ENCODE data around the gene ICAM1. TPM values are rescaled to one million over a fixed set of nuclear protein-coding genes. Genes with fewer than 3 reads are reported as not detected.

ICAM1 gene
- total RNA-seq, 1 experiment from 2014 or later = 136 TPM

DNA sequence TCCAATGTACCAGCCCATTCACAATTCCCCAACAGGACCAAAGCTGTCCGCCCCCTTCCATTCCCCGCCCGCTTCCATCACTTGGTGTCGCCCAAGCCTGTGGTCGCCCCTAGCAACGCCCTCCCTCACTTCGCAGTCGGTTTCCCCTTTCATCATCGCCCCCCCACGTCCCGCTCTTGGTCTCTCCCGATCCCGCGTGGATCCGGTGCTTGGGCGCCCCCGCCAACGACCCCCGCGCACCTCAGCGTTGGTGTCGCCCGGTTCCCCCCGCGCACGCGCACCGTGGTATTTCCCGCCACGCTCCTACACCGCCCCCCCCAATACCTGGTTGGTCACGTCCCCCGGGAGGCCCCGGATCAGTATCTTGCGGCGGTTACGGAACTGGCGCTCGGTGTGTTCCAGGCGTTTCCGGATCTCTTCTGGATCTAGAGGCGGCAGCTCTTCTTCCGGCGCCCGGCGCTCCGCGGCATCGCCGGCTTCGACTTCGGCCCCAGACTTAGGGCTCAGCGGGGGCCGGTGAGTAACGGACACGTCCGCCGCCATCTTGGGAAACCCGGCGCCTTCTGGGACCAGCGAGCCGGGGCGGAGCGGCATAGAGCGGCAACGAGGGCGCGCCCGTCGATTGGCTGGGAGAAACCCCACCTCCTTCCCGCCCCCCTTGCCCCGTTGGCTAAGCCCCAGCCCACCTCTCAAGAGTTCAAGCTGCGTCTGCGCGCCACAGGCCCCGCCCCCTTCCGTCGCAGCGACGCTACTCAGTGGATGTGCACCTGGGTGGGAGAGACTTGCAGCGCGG is 62.2 kb downstream of the ICAM1 start, which contains the start of gene RAVER1:
TSS of gene RAVER1 (minus strand) at position 565 of the 793 bp plus-strand sequence. CDS start at position 543, 22 bp downstream.
- peaks cover 10% of the 10 kb centered on the region for H3K4me1 ChIP-seq (ENCODE audit: control insufficient read depth, insufficient read depth, low read length)
- no TSS peak for BruUV-seq (replicated peaks)
- H3K27me3 ChIP-seq (ENCODE audit: control insufficient read depth, insufficient read depth, low read length) = no peaks in the 10 kb centered on the region
- in situ Hi-C loops (cut with HindIII; ENCODE audit: low pct_unique_long_range_greater_than_20kb, low sequenced_read_pairs) (no loop called here), intact Hi-C loops (cut with micrococcal nuclease; ENCODE audit: unreplicated experiment) (no loop called here)
- ATAC-seq = peak; percentile 89
- peaks cover 7% of the 10 kb centered on the region for H3K36me3 ChIP-seq (ENCODE audit: control insufficient read depth, insufficient read depth, low read length)
- POLR2A ChIA-PET = interaction anchor here (0.6 to 1.5 kb wide), 3 partner anchors 33 to 62 kb away, joined by 3 to 13 read pairs (median 6); partner anchors contain the start of genes ICAM1 and TYK2
- no peaks in the 10 kb centered on the region for H3K9me3 ChIP-seq (ENCODE audit: control insufficient read depth, insufficient read depth, low read depth, low read length)
- CTCF ChIA-PET = interaction anchor here (0.6 to 1.2 kb wide), 3 partner anchors 56 to 525 kb away, joined by 3 to 8 read pairs (median 4); no protein-coding TSS in a partner anchor
- TF ChIP-seq, protein P1, sequence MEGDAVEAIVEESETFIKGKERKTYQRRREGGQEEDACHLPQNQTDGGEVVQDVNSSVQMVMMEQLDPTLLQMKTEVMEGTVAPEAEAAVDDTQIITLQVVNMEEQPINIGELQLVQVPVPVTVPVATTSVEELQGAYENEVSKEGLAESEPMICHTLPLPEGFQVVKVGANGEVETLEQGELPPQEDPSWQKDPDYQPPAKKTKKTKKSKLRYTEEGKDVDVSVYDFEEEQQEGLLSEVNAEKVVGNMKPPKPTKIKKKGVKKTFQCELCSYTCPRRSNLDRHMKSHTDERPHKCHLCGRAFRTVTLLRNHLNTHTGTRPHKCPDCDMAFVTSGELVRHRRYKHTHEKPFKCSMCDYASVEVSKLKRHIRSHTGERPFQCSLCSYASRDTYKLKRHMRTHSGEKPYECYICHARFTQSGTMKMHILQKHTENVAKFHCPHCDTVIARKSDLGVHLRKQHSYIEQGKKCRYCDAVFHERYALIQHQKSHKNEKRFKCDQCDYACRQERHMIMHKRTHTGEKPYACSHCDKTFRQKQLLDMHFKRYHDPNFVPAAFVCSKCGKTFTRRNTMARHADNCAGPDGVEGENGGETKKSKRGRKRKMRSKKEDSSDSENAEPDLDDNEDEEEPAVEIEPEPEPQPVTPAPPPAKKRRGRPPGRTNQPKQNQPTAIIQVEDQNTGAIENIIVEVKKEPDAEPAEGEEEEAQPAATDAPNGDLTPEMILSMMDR (IDR thresholded peaks at IDR 0.05) = no peak
- peak; percentile 89 for TF ChIP-seq TCF7L2 (IDR thresholded peaks at IDR 0.05; ENCODE audit: low read depth, low read length)
- TF ChIP-seq POLR2AphosphoS5 (IDR thresholded peaks at IDR 0.05; ENCODE audit: low read depth, low read length) = peak; percentile 89
- H3K27ac ChIP-seq (ENCODE audit: low read length) = peak within 1 kb of the TSS; percentile 87
- DNase-seq (ENCODE audit: low read depth, low spot score) = peak; percentile 62
- H3K4me3 ChIP-seq (ENCODE audit: low read depth in 2 of 2, low read length in 2 of 2) = peak within 1 kb of the TSS; percentile 78 to 86

DNA sequence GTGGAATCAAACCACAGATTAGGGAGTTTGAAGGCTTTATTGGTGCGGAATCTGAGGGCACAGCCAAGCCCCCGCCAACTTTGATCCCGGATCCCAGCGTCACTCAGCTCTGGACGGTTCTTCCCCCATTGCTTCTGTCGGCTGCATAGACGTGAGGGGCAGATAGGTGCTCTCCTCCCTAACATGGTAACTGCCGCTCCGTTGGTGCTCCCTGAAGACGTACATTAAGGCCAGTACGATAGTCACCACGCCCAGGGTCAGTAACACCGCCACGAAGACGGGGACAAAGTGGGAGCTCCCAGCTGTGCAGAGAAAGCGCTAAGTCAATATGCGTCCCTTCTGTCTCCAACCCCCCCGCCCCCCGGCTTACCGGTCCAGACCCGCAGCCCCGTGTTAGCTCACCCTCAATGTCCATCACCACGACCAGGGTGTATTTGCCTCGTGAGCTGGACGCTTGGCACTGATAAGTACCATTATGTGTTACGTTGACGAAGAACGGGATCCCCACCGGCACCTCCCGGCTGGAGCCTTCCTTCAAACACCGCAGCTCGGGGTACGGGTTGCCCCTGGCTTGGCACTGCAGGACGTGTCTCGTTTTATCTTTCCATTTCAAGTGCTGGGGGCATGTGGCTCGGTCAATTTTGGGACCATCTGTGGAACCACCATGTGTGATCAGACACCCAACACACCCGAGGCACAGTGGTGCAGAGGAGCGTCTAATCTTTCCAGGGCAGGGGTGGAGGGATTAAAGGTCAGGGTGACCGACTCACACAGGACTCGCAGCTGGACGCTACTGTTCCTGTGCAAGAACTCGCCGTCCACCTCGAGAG is 63.1 kb downstream of the ICAM1 start:
- TF ChIP-seq, protein P2, sequence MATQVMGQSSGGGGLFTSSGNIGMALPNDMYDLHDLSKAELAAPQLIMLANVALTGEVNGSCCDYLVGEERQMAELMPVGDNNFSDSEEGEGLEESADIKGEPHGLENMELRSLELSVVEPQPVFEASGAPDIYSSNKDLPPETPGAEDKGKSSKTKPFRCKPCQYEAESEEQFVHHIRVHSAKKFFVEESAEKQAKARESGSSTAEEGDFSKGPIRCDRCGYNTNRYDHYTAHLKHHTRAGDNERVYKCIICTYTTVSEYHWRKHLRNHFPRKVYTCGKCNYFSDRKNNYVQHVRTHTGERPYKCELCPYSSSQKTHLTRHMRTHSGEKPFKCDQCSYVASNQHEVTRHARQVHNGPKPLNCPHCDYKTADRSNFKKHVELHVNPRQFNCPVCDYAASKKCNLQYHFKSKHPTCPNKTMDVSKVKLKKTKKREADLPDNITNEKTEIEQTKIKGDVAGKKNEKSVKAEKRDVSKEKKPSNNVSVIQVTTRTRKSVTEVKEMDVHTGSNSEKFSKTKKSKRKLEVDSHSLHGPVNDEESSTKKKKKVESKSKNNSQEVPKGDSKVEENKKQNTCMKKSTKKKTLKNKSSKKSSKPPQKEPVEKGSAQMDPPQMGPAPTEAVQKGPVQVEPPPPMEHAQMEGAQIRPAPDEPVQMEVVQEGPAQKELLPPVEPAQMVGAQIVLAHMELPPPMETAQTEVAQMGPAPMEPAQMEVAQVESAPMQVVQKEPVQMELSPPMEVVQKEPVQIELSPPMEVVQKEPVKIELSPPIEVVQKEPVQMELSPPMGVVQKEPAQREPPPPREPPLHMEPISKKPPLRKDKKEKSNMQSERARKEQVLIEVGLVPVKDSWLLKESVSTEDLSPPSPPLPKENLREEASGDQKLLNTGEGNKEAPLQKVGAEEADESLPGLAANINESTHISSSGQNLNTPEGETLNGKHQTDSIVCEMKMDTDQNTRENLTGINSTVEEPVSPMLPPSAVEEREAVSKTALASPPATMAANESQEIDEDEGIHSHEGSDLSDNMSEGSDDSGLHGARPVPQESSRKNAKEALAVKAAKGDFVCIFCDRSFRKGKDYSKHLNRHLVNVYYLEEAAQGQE (IDR thresholded peaks at IDR 0.05; ENCODE audit: insufficient read depth in 1 of 2, low read depth in 2 of 2, low read length in 1 of 2) = no peak
- TF ChIP-seq POLR2AphosphoS5 (IDR thresholded peaks at IDR 0.05; ENCODE audit: low read depth, low read length) (no peak), TCF7L2 (IDR thresholded peaks at IDR 0.05; ENCODE audit: low read depth, low read length) (no peak), SIN3A (IDR thresholded peaks at IDR 0.05; ENCODE audit: borderline replicate concordance, insufficient read depth, low read depth, low read length) (no peak)
- TF ChIP-seq, protein P1 (IDR thresholded peaks at IDR 0.05) = no peak
- H3K4me1 ChIP-seq (ENCODE audit: control insufficient read depth, insufficient read depth, low read length) = peaks cover 10% of the 10 kb centered on the region
- H3K27me3 ChIP-seq (ENCODE audit: control insufficient read depth, insufficient read depth, low read length) = no peaks in the 10 kb centered on the region
- peak overlapping the region; percentile 73 for H3K27ac ChIP-seq (ENCODE audit: low read length)
- no peaks in the 10 kb centered on the region for H3K9me3 ChIP-seq (ENCODE audit: control insufficient read depth, insufficient read depth, low read depth, low read length)
- TSS peak; percentile 84 for BruUV-seq (replicated peaks)
- H3K4me3 ChIP-seq (ENCODE audit: low read depth in 2 of 2, low read length in 2 of 2) = peak overlapping the region; percentile 78 to 86
- H3K36me3 ChIP-seq (ENCODE audit: control insufficient read depth, insufficient read depth, low read length) = peaks cover 7% of the 10 kb centered on the region
- ChIA-PET POLR2A (interaction anchor here (0.6 to 1.5 kb wide), 3 partner anchors 47 to 63 kb away, joined by 3 to 13 read pairs (median 3); partner anchors contain the start of genes ICAM1 and TYK2), CTCF (interaction anchor here (0.6 to 2.3 kb wide), 4 partner anchors 55 to 525 kb away, joined by 3 to 8 read pairs (median 5); partner anchors contain the start of gene ICAM1)
- intact Hi-C loops (cut with micrococcal nuclease; ENCODE audit: unreplicated experiment) (no loop called here), in situ Hi-C loops (cut with HindIII; ENCODE audit: low pct_unique_long_range_greater_than_20kb, low sequenced_read_pairs) (no loop called here)
- no peak for DNase-seq (ENCODE audit: low read depth, low spot score)
- peak; percentile 29 for ATAC-seq

Data from Panc1 (cell line).